Smooth muscle cell (in vitro differentiated cells): ENCODE results near the gene DGKQ. TPM values are rescaled to one million over a fixed set of nuclear protein-coding genes. Genes with fewer than 3 reads are reported as not detected.

Experiments used
- DNase-seq: peaks from one replicate; lab custom pipeline; 2025; ENCODE audit not compliant: unreplicated experiment; lab: John Stamatoyannopoulos, UW
- H2AFZ ChIP-seq: fragments of 200-600 bp; sonication (generic); 2 replicates; pipeline ENCODE4 v1.6.0; 2016; ENCODE audit warnings: antibody characterized with exemption, low read depth, mild to moderate bottlenecking
- H3F3A ChIP-seq: fragments of 200-600 bp; sonication (generic); 2 replicates; pipeline ENCODE4 v1.6.0; 2017; ENCODE audit warnings: antibody characterized with exemption, low read depth
- H3K27ac ChIP-seq: fragments of 200-600 bp; sonication (generic); 2 replicates; pipeline ENCODE4 v1.5.1; 2016; ENCODE audit warnings: low read depth, mild to moderate bottlenecking
- H3K27me3 ChIP-seq: fragments of 200-600 bp; sonication (generic); 2 replicates; pipeline ENCODE4 v1.6.1; 2016; ENCODE audit warnings: low read depth, mild to moderate bottlenecking
- H3K36me3 ChIP-seq: fragments of 200-600 bp; sonication (generic); 2 replicates; pipeline ENCODE4 v1.5.1; 2016; ENCODE audit warnings: low read depth
- H3K4me1 ChIP-seq: fragments of 200-600 bp; sonication (generic); 2 replicates; pipeline ENCODE4 v1.5.1; 2016; ENCODE audit warnings: low read depth
- H3K4me2 ChIP-seq: fragments of 200-600 bp; sonication (generic); 2 replicates; pipeline ENCODE4 v1.6.0; 2016; ENCODE audit warnings: mild to moderate bottlenecking
- H3K4me3 ChIP-seq: fragments of 200-600 bp; sonication (generic); 2 replicates; pipeline ENCODE4 v1.5.1; 2016; ENCODE audit warnings: mild to moderate bottlenecking
- H3K79me2 ChIP-seq: fragments of 200-600 bp; sonication (generic); 2 replicates; pipeline ENCODE4 v1.6.0; 2016; ENCODE audit warnings: low read depth, mild to moderate bottlenecking
- H3K9ac ChIP-seq: fragments of 200-600 bp; sonication (generic); 2 replicates; pipeline ENCODE4 v1.6.0; 2016; ENCODE audit warnings: low read depth
- H3K9me3 ChIP-seq: fragments of 200-600 bp; sonication (generic); replicated peaks from 2 replicates; pipeline ENCODE4 v1.5.1; 2016; ENCODE audit warnings: low read depth
- H4K20me1 ChIP-seq: fragments of 200-600 bp; sonication (generic); 2 replicates; pipeline ENCODE4 v1.6.0; 2016; ENCODE audit warnings: low read depth
- CTCF ChIP-seq: fragments of 200-600 bp; sonication (generic); IDR thresholded peaks from 2 replicates; pipeline ENCODE4 v1.5.1; 2017; ENCODE audit warnings: borderline replicate concordance, mild to moderate bottlenecking, antibody characterized with exemption; ENCODE audit not compliant: insufficient read depth, poor library complexity, severe bottlenecking
- WGBS: methylation state at CpG from one replicate; pipeline ENCODE4 v1.1.7; 2016; ENCODE audit warnings: low lambda C conversion rate; 5-methylcytosine and 5-hydroxymethylcytosine counted together
- polyA plus RNA-seq: library from polyadenylated mRNA; unstranded; fragments of >200 nt; fragmentation: Nextera tagmentation; extraction: Ambion mirVana; gene quantifications from 2 replicates; pipeline ENCODE4 v1.2.1, GENCODE V29; 2016
- total RNA-seq: library from RNA; depleted of rRNA; stranded (reverse); fragments of >200 nt; gene quantifications from 2 replicates; pipeline ENCODE4 v1.2.3, GENCODE V29; 2014

The DGKQ gene
- total and polyA plus RNA-seq, 2 experiments from 2014 or later, result 4.2 to 16.2 TPM

GRCh38 chr4:909131-909571 is 64.2 kb downstream of the DGKQ start:
- Histone ChIP-seq H3K27me3 (no peaks in the 10 kb centered on the region), H3F3A (no peaks in the 10 kb centered on the region), H3K9ac (no peak overlapping the region), H3K4me3 (no peak overlapping the region), H3K36me3 (no peaks in the 10 kb centered on the region), H3K9me3 (no peaks in the 10 kb centered on the region), H3K79me2 (no peaks in the 10 kb centered on the region), H3K27ac (no peak overlapping the region), H3K4me2 (no peak overlapping the region), H4K20me1 (peaks cover 86% of the 10 kb centered on the region), H3K4me1 (no peaks in the 10 kb centered on the region), H2AFZ (no peak overlapping the region)
- TF ChIP-seq CTCF, result no peak
- no peak for DNase-seq
- 96% methylated on average over 26 of the region's 26 CpGs for WGBS

Other genes with a start within 250 kb of the DGKQ start
- gene CPLX1, start 147.4 kb downstream of the DGKQ start, total RNA-seq, result 0.58 TPM in 1 of 2 replicates, not detected in the other
- not detected in 2 replicates for gene CPLX1, start 147.4 kb downstream of the DGKQ start, polyA plus RNA-seq
- gene GAK, start 41.3 kb downstream of the DGKQ start, total RNA-seq, result 57.3 and 85.4 TPM in 2 replicates
- 56.2 and 75.4 TPM in 2 replicates for gene GAK, start 41.3 kb downstream of the DGKQ start, polyA plus RNA-seq
- 20.6 and 30.4 TPM in 2 replicates for gene TMEM175, start 41.1 kb downstream of the DGKQ start, total RNA-seq
- 27.6 and 35.2 TPM in 2 replicates for gene TMEM175, start 41.1 kb downstream of the DGKQ start, polyA plus RNA-seq
- gene IDUA, start 13.5 kb upstream of the DGKQ start, total RNA-seq, result 6.3 and 9.6 TPM in 2 replicates
- 47.4 and 49.9 TPM in 2 replicates for gene IDUA, start 13.5 kb upstream of the DGKQ start, polyA plus RNA-seq
- 0.67 TPM in 1 of 2 replicates, not detected in the other for gene SLC26A1, start 19.8 kb upstream of the DGKQ start, total RNA-seq
- 1.6 and 1.7 TPM in 2 replicates for gene SLC26A1, start 19.8 kb upstream of the DGKQ start, polyA plus RNA-seq
- 11.7 and 16.1 TPM in 2 replicates for gene FGFRL1, start 38.1 kb upstream of the DGKQ start, total RNA-seq
- 29.6 and 30.7 TPM in 2 replicates for gene FGFRL1, start 38.1 kb upstream of the DGKQ start, polyA plus RNA-seq
- 0.67 and 1.3 TPM in 2 replicates for gene RNF212, start 140.0 kb upstream of the DGKQ start, total RNA-seq
- 1.8 and 4.6 TPM in 2 replicates for gene RNF212, start 140.0 kb upstream of the DGKQ start, polyA plus RNA-seq
- gene SPON2, start 199.0 kb upstream of the DGKQ start, total RNA-seq, result 152 and 171 TPM in 2 replicates
- gene SPON2, start 199.0 kb upstream of the DGKQ start, polyA plus RNA-seq, result 388 and 427 TPM in 2 replicates